Lower lobe of right lung (tissue), 2 donors: ENCODE data around the gene ARID1B. TPM values are rescaled to one million over a fixed set of nuclear protein-coding genes. Genes with fewer than 3 reads are reported as not detected.

Source experiments
- ATAC-seq, 2 donors: fragments of 200-7000 bp; cut with Tn5 transposase; one replicate each; pipeline ENCODE4 v1.9.1; 2020 to 2022; ENCODE audit warnings: mild to moderate bottlenecking in 2 of 2, moderate library complexity in 2 of 2
- DNase-seq: peaks from one replicate; pipeline ENCODE4 v3.0.0-alpha.2; 2020
- H3K27ac ChIP-seq: fragments of 200-600 bp; one replicate; pipeline ENCODE4 v1.8.0; 2022
- H3K27me3 ChIP-seq: fragments of 200-600 bp; one replicate; pipeline ENCODE4 v1.8.0; 2022; ENCODE audit warnings: low read depth
- H3K36me3 ChIP-seq: fragments of 200-600 bp; one replicate; pipeline ENCODE4 v1.8.0; 2022; ENCODE audit warnings: mild to moderate bottlenecking
- H3K4me1 ChIP-seq: fragments of 200-600 bp; one replicate; pipeline ENCODE4 v1.8.0; 2022
- H3K4me3 ChIP-seq: fragments of 200-600 bp; one replicate; pipeline ENCODE4 v1.8.0; 2022; ENCODE audit warnings: mild to moderate bottlenecking
- H3K9me3 ChIP-seq: fragments of 200-600 bp; one replicate; pipeline ENCODE4 v1.8.0; 2022
- intact Hi-C: fragments of 100-400 bp; cut with DNase I; formaldehyde crosslinking; loops from one replicate; pipeline ENCODE4 v1.11.0; 2022
- total RNA-seq: library from RNA; stranded (reverse); fragmentation: NEBNext Ultra II Directional; extraction: Animal tissue kit (Norgen Biotek cat#: 25700); gene quantifications from one replicate; pipeline ENCODE4 v1.2.1, GENCODE V29; 2021
- TF ChIP-seq, protein P1 (sequence below): fragments of 200-600 bp; IDR thresholded peaks from one replicate; pipeline ENCODE4 v1.8.0; 2022; ENCODE audit warnings: antibody characterized with exemption, mild to moderate bottlenecking
- donor health status: DM: no; HTN: yes; CAD: no; lungs with severe emphysema.

ARID1B gene
- total RNA-seq, 1 donor from 2014 or later = 95.5 TPM

DNA sequence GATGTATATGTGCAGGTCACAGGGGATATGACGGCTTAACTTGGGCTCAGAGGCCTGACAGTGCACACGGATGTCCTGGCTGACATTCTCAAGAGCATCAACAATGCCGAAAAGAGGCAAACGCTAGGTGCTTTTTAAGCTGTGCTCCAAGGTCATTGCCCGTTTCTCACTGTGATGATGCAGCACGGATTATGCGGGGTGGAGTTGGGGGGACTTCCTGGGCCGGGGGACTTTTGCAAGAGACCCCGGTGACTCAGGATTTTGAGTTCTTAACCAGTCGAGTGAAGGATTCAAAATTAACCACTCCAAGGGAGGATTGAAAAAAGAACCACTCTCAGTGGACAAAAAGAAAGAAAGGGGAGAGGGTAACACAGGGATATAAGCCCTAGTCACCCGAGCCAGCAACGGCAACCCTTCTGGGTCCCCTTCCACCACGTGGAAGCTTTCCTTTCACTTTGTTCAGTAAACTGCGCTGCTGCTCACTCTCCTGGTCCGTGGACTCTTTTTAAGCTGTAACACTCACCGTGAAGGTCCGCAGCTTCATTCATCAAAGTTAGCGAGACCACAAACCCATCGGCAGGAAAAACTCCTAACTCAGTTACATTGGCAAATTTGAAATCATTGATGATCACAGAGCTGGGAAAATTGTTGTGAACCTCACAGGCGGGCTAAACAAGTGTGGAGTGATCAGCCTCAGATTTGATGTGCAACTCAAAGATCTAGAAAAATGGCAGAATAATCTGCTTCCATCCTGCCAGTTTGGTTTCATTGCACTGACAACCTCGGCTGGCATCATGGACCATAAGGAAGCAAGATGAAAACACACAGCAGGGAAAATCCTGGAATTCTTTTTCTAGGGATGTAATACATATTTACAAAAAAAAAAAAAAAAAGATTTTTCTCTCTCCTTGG lies 199.3 kb downstream of the ARID1B start:
- TF ChIP-seq, protein P1, sequence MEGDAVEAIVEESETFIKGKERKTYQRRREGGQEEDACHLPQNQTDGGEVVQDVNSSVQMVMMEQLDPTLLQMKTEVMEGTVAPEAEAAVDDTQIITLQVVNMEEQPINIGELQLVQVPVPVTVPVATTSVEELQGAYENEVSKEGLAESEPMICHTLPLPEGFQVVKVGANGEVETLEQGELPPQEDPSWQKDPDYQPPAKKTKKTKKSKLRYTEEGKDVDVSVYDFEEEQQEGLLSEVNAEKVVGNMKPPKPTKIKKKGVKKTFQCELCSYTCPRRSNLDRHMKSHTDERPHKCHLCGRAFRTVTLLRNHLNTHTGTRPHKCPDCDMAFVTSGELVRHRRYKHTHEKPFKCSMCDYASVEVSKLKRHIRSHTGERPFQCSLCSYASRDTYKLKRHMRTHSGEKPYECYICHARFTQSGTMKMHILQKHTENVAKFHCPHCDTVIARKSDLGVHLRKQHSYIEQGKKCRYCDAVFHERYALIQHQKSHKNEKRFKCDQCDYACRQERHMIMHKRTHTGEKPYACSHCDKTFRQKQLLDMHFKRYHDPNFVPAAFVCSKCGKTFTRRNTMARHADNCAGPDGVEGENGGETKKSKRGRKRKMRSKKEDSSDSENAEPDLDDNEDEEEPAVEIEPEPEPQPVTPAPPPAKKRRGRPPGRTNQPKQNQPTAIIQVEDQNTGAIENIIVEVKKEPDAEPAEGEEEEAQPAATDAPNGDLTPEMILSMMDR = no peak
- DNase-seq (no peak), ATAC-seq (peak in 1 of 2 donors; percentile 51)
- Histone ChIP-seq H3K9me3 (no peaks in the 10 kb centered on the region), H3K27me3 (no peaks in the 10 kb centered on the region), H3K27ac (no peak overlapping the region), H3K4me3 (peak overlapping the region; percentile 33), H3K4me1 (peaks cover 45% of the 10 kb centered on the region), H3K36me3 (no peaks in the 10 kb centered on the region)
- intact Hi-C loops = no loop called here

DNA sequence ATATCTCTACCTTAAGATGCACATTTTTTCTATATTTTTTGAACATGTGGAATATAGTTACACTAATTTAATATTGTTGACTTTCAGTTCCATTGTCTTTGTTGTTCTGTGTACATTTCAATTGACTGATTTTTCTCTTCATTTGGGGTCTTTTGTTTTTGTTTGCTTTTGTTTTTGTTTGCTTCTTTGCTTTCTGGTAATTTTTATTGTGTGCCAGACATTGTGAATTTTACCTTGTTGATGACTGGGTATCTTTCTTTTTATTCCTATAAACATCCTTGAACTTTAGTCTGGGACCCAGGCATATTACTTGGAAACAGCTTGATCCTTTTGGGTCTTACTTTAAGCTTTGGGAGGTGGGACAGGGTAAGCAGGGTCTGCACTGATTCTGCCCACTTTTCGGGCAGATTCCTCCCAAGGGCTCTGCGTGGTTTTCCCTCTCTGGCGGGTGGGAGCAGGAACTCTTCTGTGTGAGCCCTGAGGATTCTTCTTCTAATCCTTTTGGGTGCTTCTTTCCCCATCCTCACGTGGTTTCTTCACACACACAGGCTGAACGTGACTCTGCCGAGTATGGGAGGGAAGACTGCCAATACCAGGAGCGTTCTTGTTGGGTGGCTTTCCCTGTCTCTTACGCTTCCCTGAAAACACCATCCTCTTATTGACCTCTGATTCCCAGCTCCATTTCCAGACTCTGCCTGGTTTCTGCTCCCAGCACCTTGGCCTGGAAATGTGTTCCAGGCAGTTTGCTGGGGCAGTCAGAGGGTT lies 200.5 kb downstream of the ARID1B start:
- no peak overlapping the region for H3K4me3 ChIP-seq
- H3K36me3 ChIP-seq = no peaks in the 10 kb centered on the region
- H3K4me1 ChIP-seq = peaks cover 44% of the 10 kb centered on the region
- intact Hi-C loops = no loop called here
- DNase-seq (no peak), ATAC-seq (peak in 1 of 2 donors; percentile 58)
- no peaks in the 10 kb centered on the region for H3K27me3 ChIP-seq
- no peaks in the 10 kb centered on the region for H3K9me3 ChIP-seq
- TF ChIP-seq, protein P1 = no peak
- no peak overlapping the region for H3K27ac ChIP-seq

DNA sequence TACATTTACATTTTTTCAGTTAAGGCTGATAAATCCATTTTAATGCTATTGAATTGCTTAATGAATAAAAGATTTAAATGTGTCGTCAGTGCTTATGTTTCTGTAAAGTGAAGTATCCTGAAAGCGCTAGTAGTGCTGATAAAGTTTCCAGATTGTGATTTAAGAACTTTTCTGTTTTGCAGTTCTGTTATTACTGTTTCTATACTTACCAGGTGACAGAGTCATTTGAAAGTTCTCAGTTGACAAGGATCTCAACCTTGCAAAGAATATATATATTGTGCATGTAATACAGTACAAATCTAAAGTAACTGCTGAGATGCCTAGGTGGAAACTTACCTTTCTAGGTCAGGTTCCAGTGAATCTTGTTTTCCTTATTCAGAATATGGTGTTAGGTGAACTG lies 201.8 kb downstream of the ARID1B start:
- peaks cover 49% of the 10 kb centered on the region for H3K4me1 ChIP-seq

DNA sequence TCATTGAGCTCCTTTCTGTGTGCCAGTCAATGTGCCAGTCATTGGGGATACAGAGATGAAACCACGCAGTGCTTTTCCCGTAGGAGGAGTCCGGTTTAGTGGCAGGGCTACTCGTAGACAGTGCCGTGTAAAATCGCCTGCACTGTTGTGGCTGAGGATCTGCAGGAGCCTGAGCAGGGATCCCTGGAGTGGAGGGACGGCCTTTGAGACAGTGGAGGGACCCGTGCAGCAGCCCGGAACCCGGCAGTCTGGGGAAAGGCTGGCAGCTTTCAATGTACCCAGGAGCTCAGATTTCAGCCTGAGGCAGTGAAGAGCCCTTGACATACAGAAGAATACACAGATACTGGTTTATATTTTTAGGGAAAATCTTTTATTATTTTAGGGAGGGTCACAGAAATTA lies 203.3 kb downstream of the ARID1B start:
- intact Hi-C loops = no loop called here
- Histone ChIP-seq H3K9me3 (no peaks in the 10 kb centered on the region), H3K27ac (no peak overlapping the region), H3K27me3 (no peaks in the 10 kb centered on the region), H3K4me1 (peaks cover 51% of the 10 kb centered on the region), H3K4me3 (no peak overlapping the region), H3K36me3 (no peaks in the 10 kb centered on the region)
- TF ChIP-seq, protein P1 = no peak
- no peak for DNase-seq
- ATAC-seq = peak; percentile 62 to 68

More for the DNA sequence above, 201.8 kb downstream of the ARID1B start:
- intact Hi-C loops = no loop called here
- no peaks in the 10 kb centered on the region for H3K36me3 ChIP-seq
- no peaks in the 10 kb centered on the region for H3K9me3 ChIP-seq
- TF ChIP-seq, protein P1 = no peak
- no peak overlapping the region for H3K4me3 ChIP-seq
- no peak overlapping the region for H3K27ac ChIP-seq
- H3K27me3 ChIP-seq = no peaks in the 10 kb centered on the region
- ATAC-seq (no peak), DNase-seq (no peak)

DNA sequence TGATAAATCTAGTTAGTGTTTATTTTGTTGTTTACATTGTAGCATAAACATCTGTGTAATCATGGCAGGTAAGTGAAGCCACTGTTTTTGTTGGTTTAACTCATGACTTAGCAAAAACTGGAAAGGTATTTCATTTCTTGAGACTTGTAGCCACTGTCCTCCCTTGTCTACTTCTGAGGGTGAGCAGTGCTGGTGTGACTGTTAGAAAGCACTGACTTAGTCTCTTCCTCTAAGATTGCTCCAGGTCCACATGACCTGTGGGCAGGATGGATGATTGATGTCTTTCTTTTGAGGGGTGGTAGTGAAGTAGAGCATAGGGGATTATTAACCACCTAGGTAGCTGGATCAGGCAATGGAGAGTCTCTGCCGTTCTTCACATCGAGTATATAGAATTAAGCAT lies 203.8 kb downstream of the ARID1B start:
- Histone ChIP-seq H3K4me1 (peaks cover 53% of the 10 kb centered on the region), H3K27ac (no peak overlapping the region), H3K27me3 (no peaks in the 10 kb centered on the region), H3K9me3 (no peaks in the 10 kb centered on the region), H3K36me3 (no peaks in the 10 kb centered on the region), H3K4me3 (no peak overlapping the region)
- peak; percentile 12 to 21 for ATAC-seq
- no peak for DNase-seq
- intact Hi-C loops = no loop called here
- TF ChIP-seq, protein P1 = no peak
